Smooth muscle cell of the pulmonary artery (primary cell): ENCODE results near the gene TLK2. TPM values are rescaled to one million over a fixed set of nuclear protein-coding genes. Genes with fewer than 3 reads are reported as not detected.

Source experiments
- total RNA-seq: library from RNA; depleted of rRNA; stranded (reverse); fragments of >200 nt; gene quantifications from 2 replicates; pipeline ENCODE4 v1.2.3, GENCODE V29; 2014

The TLK2 gene
- 51.7 and 55.7 TPM in 2 replicates for total RNA-seq

DNA sequence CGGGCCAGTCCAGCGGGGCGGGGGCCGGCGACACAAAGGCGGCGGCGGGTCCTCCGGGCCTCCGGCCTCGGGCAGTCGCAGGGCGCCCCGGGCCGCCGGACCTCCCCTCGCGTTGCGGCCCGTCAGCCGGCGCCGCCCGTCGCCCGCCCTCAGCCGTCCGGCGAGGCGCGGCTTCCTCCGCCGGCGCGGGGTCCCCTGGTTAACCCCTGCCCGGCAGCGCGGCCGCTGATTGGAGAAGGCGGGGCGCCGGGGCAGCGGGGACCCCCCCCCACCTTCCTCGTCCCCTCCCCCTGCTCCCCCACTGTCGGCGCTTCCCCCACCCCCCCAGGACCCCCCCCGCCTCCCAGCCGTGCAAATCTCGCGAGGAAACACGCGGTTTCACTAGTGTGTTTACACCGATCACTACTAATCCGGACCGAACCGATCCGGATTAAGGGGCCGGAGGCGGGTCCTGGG is at the start of gene TLK2:
TLK2 (plus strand) TSS at position 402 of the 456 bp plus-strand sequence. CDS start 2,301 bp downstream, outside the sequence.

DNA sequence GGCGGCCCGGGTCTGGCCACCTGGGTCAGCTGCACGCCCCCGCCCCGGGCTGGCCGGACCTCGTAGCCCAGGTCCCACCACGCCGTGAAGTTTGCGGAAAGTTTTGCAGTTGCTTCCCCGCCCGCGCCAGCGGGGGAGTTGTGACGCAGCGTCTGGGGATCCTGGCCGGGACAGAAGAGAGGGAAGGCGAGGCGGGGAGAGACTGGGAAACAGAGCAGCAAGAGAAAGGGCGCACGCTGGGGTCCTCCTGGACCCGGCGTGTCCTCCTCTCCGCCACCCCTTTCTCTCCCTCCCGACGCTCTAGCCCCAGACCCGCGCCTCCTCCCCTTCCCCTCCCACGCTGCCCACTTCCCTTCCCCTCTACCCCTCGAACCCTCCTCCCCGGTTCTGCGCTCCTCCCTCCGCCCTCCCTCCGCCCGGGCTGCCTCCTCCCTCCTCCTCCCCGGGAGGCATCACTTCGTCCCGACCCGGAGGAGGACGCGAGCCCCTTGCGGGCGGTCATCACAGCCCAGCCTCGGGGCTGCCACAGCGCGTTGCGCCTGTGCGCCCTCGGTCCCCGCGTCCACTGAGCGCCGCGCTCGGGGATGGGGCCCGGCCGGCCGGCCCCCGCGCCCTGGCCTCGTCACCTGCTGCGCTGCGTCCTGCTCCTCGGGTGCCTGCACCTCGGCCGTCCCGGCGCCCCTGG is 148.7 kb downstream of the TLK2 start, which contains the start of gene MRC2:
MRC2 (plus strand) TSS at position 452 of the 685 bp plus-strand sequence; CDS start at position 585, 133 bp downstream.

Other genes starting within 250 kb of the TLK2 start
- not detected in 2 replicates for gene EFCAB3, start 98.3 kb upstream of the TLK2 start, total RNA-seq
- gene METTL2A, start 54.9 kb upstream of the TLK2 start, total RNA-seq: 16.4 and 18.2 TPM in 2 replicates
- 641 and 900 TPM in 2 replicates for gene MRC2, start 148.8 kb downstream of the TLK2 start, total RNA-seq